Colonic mucosa (tissue), 4 donors: Measurements from ENCODE around the gene SSR4. TPM values are rescaled to one million over a fixed set of nuclear protein-coding genes. Genes with fewer than 3 reads are reported as not detected.

Experiments used
- DNase-seq: peaks from one replicate; pipeline ENCODE4 v3.0.0-alpha.2; 2020
- H3K27ac ChIP-seq: fragments of 200-600 bp; one replicate; pipeline ENCODE4 v1.8.0; 2021
- H3K27me3 ChIP-seq: fragments of 200-600 bp; one replicate; pipeline ENCODE4 v1.8.0; 2021
- H3K36me3 ChIP-seq: fragments of 200-600 bp; one replicate; pipeline ENCODE4 v1.8.0; 2021
- H3K4me1 ChIP-seq: fragments of 200-600 bp; one replicate; pipeline ENCODE4 v1.8.0; 2021; ENCODE audit warnings: mild to moderate bottlenecking
- H3K4me3 ChIP-seq: fragments of 200-600 bp; one replicate; pipeline ENCODE4 v1.8.0; 2021
- H3K9ac ChIP-seq, 2 donors: one replicate each; pipeline ENCODE4 v1.7.0; 2013; ENCODE audit warnings: control low read depth in 2 of 2, low read depth in 2 of 2, low read length in 2 of 2
- H3K9me3 ChIP-seq: fragments of 200-600 bp; one replicate; pipeline ENCODE4 v1.8.0; 2021
- CTCF ChIP-seq: fragments of 200-600 bp; IDR thresholded peaks from one replicate; pipeline ENCODE4 v1.8.0; 2022; ENCODE audit warnings: antibody characterized with exemption, mild to moderate bottlenecking
- intact Hi-C: fragments of 100-400 bp; cut with DNase I; formaldehyde crosslinking; loops from one replicate; pipeline ENCODE4 v1.14.1; 2022
- total RNA-seq, 2 donors: library from RNA; stranded (reverse); fragmentation: NEBNext Ultra II Directional in 1 of 2; extraction: Animal tissue kit (Norgen Biotek cat#: 25700) in 1 of 2; gene quantifications; one replicate each; pipeline ENCODE4 v1.2.1, GENCODE V29; 2021
- donor health status: healthy.
- donor health status: DM: no; HTN: no; CAD: no.
- donor health status: DM: no; HTN: no; CAD: no.

The SSR4 gene
- total RNA-seq, 2 donors from 2014 or later: 253 to 377 TPM

GRCh38 chrX:153782313-153782712, 12.2 kb upstream of the SSR4 start:
- intact Hi-C loops: no loop called here
- DNase-seq: no peak
- TF ChIP-seq CTCF: no peak
- Histone ChIP-seq H3K4me1 (no peaks in the 10 kb centered on the region), H3K9ac (no peak overlapping the region), H3K36me3 (no peaks in the 10 kb centered on the region), H3K27ac (no peak overlapping the region), H3K9me3 (no peaks in the 10 kb centered on the region), H3K27me3 (peaks cover 6% of the 10 kb centered on the region), H3K4me3 (no peak overlapping the region)

DNA sequence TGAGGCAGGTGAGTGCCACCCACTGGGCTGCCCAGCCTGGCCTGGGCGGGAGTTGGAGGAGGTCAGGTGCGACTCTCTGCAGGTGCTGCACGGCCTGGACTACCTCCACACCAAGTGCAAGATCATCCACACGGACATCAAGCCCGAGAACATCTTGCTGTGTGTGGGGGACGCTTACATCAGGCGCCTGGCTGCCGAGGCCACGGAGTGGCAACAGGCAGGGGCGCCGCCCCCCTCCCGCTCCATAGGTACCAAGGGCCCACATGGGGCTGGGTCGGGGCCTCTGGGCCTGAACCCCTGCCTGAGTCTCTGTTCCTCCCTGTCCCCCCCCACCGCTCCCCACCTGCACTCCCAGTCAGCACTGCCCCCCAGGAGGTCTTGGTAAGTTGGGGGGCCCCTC, 11.6 kb upstream of the SSR4 start:
- intact Hi-C loops: no loop called here
- no peak for TF ChIP-seq CTCF
- DNase-seq: no peak
- Histone ChIP-seq H3K36me3 (no peaks in the 10 kb centered on the region), H3K9ac (no peak overlapping the region), H3K27me3 (peaks cover 6% of the 10 kb centered on the region), H3K4me3 (no peak overlapping the region), H3K27ac (no peak overlapping the region), H3K9me3 (no peaks in the 10 kb centered on the region), H3K4me1 (no peaks in the 10 kb centered on the region)

DNA sequence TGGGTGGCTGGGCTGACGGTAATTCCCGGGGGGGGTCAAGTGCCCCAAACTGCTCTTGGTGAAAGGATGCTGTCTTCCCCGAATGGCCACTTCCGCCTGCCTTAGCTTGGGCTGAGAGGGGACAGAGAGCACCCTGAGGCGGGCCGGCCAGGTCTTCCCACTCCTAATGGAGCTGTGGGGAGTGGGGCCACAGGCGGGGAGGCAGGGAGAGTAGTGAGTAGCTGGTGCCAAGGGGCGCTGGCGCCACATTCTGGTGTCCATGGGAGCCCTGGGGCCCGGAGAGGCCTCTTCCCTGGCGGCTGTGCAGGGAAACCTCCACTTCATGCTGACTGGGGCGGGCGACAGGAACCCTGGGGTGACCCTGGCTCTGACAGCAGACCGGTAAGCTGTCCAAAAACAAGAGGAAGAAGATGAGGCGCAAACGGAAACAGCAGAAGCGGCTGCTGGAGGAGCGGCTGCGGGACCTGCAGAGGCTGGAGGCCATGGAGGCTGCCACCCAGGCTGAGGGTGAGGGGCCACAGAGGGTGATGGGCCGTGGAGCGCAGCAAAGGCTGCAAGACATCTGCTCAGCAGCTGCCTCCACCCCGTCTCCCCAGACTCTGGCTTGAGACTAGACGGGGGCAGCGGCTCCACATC, 11.0 kb upstream of the SSR4 start:
- H3K27ac ChIP-seq: no peak overlapping the region
- intact Hi-C loops: no loop called here
- TF ChIP-seq CTCF: no peak
- DNase-seq: no peak
- H3K4me3 ChIP-seq: no peak overlapping the region
- no peaks in the 10 kb centered on the region for H3K4me1 ChIP-seq
- no peaks in the 10 kb centered on the region for H3K9me3 ChIP-seq
- H3K27me3 ChIP-seq: peaks cover 6% of the 10 kb centered on the region
- H3K36me3 ChIP-seq: no peaks in the 10 kb centered on the region
- no peak overlapping the region for H3K9ac ChIP-seq

- no peak overlapping the region for H3K4me3 ChIP-seq
- H3K9ac ChIP-seq: no peak overlapping the region
- no peak for TF ChIP-seq CTCF
- no peak for DNase-seq
- H3K9me3 ChIP-seq: no peaks in the 10 kb centered on the region
- no peak overlapping the region for H3K27ac ChIP-seq
- H3K36me3 ChIP-seq: no peaks in the 10 kb centered on the region
- H3K4me1 ChIP-seq: no peaks in the 10 kb centered on the region
- peaks cover 6% of the 10 kb centered on the region for H3K27me3 ChIP-seq
- intact Hi-C loops: no loop called here
Measured at GRCh38 chrX:153784325-153784967, 10.0 kb upstream of the SSR4 start.

DNA sequence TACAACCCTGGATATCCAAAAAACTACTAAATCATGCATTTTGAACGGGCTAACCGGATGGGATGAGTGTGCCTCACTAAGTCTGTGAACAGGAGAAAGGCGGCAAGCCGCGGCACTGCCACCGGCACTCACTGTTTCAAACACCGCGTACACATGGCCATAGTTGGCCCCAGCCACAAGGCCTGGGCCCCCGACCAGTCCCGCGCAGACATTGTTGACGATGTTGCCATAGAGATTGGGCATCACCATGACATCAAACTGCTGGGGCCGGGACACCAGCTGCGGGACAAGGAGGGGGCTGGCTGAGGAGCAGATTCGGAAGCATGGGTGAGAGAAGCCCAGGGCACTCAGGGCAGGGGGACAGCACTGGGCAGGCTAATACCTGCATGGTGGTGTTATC, 7.8 kb upstream of the SSR4 start:
- H3K27me3 ChIP-seq: no peaks in the 10 kb centered on the region
- no peak for DNase-seq
- H3K27ac ChIP-seq: no peak overlapping the region
- no peaks in the 10 kb centered on the region for H3K36me3 ChIP-seq
- no peak overlapping the region for H3K4me3 ChIP-seq
- H3K9ac ChIP-seq: no peak overlapping the region
- intact Hi-C loops: no loop called here
- H3K9me3 ChIP-seq: no peaks in the 10 kb centered on the region
- TF ChIP-seq CTCF: no peak
- no peaks in the 10 kb centered on the region for H3K4me1 ChIP-seq
